NCI-H345 treated with DMSO at 0.1 percent for 48 hours (cell line): ENCODE data around the gene MPV17.
A peak's percentile ranks its signal among the peaks of the same experiment; 100 is the strongest.
"Not testable (repeated sequence)": the region's sequence is repeated elsewhere in the genome, so short reads cannot be mapped to it uniquely, and the experiment has no call there.

Experiments
- DNase-seq: peaks from one replicate; lab custom pipeline; 2025; ENCODE audit not compliant: unreplicated experiment; lab: John Stamatoyannopoulos, UW

MPV17 gene

DNA sequence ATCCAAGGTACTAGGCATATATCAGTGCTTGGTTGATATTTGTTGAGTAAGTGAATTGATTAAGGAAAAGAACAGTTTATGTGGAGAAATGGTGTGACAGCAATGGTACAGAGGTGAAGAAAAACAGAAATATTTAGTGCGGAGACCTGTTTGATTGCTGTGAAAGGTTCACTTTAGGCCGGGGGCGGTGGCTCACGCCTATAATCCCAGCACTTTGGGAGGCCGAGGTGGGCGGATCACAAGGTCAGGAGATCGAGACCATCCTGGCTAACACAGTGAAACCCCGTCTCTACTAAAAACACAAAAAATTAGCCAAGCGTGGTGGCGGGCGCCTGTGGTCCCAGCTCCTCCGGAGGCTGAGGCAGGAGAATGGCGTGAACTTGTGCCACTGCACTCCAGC lies 54.6 kb downstream of the MPV17 start:
- not testable (repeated sequence) for DNase-seq

DNA sequence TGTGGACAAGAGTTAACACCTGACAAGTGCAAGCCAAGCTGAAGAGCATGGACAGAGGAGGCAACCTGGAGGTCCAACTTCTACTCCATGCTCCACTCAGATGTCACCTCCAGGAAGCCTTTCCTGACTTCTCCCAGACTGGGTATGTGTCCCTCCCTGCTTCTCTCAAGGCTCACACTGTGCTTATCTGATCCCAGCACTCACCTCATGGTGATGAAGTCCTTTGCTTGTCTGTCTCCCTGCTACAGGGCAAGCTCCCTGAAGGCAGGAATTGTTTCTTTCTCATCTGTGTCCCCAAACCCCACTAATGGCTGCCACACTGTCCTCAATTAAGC lies 57.4 kb downstream of the MPV17 start:
- no peak for DNase-seq

DNA sequence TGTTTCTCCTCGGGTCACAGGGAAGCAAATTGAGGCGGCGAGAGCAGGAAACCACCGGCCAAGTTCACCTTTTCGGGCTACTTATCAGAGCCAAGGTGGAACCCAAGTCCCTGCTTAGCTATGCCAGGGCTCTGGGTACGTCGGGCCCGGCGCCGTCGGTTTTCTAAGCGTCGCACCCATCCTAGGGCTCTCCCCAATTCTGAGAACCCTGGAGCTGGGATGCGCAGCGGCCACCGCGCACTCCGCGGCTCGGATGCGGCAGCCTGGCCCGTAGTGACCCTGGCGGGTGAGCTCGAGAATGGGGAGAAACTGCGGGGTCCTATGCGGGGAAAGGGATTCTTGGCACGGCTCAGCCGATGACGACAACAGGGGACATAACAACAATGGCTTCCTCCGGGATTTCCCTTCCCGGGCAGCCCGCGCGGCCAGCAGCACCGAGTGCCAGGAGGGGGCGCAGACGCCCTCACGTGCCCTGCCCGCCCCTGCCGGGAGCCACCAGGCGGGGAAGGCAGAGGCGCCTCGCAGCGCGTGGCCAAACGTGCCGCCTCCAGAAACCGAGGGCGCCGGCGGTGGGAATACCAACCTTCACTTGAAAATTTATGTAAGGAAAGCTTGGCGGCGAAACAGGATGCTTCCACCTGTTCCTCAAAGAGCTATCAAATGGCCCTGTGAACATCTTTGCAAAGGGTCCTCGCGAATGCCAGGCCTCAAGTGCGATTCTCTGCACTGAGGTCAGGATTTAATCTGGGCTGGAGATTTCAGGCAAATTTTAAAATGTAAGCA lies 58.0 kb downstream of the MPV17 start:
- peak; percentile 76 for DNase-seq

DNA sequence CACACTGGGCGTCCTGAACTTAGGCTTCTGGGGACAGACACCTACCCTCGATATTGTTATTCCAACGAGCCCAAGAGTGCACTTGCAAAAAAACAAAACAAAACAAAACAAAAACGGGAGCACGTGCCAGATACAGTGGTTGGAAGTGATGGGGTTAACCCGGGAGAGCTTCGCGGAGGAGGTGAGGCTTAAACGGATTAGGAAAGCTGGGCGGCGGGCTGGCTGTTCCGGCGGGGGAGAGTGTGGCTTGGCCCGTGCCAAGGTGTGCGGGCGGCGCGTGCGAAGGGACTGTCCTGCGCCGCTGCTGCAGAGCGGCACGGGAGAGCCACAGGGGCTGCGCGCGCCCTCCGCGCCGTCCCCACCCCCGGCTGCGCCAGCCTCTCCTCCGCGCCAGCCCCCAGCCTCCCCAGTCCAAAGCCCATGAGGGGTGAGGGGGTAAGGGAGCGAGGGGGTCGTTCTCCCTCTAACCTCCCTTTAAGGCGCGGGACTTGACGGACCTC lies 58.6 kb downstream of the MPV17 start:
- no peak for DNase-seq

DNA sequence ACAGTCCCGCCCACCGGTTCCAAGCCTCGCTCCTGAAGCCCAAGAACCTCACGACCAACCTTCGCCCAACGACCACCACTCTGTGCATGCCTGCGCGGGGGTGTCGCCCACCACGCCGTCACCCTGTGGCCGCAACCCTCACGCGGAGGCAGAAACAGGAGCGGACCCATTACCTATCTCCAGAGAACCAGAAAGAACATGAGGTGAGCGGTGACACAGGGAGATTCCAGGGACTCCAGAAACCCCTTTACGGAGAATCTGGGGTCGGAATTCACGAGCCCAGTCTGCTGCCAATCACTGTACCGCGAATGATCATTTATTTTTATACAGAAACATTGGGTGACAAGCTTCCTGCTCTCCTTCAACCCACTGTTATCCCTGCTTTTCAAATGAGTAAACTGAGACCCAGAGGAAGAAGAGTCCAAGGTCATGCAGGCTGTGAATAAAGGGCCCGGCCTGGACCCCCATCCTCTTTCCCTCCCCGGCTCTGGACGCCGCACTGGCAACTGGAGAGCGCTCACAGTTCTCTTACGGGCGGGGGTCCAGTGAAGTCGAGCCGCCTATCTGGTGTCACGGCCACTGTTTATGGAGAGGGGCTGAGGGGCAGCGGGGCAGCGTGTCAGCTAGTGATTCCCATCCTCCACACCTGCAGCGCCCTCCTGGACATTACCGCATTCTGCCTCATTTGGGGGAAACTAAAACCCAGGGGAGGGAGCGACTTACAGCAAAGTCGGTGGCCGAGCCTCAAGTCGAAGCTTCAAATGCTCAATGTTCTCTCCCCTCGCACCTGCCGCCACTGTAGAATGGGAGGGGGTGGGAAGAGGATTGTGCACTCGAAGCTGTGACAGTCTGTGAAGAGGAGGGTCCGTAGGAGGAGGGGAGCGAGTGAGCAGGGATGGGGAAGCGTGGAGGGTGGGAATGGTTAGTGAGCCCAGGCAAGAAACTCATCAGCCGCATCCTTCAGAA lies 59.3 kb downstream of the MPV17 start:
- peak; percentile 14 for DNase-seq

DNA sequence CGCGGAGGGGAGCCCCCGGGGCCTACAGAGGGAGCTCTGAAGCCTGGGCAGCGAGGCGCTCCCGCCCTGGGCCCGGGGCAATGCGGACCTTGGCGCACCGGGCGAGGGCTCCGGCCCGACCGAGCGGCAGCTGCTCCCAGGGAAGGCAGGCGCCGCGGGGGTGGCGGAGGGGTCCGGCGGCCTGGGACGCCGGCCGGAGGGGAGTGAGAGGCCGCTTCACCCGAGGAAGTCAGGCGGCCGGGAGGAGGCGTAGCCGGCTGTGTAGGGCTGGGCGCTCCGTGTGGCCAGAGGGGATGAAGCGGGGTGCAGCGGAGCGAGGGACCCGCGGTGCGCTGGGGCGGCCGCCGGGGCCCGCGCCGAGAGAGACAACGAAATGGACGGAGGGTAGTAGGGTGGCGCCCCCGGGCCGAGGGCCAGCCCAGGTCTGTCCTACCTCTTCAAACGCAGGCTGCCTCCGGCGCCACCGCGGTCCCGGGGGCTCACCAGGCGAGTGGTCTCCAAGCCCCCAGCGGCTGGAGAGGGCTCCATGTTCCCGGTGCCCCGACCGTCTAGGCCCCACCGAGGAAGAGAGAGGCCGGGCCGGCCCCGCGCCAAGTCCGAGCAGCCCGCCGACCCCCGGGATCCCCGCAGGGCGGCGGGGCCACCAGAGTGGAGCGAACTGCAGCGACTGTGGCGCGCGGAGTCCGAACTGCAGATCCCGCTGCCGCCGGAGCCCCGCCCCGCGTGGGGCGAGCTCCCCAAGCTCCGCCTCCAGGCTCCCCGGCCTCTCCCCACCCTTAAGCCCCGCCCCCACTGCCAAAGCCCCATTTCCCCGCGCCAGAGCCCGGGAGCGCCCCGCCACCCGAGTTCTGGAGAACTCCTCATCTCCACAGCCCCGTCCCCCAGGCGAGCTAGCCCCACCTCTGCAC lies 60.3 kb downstream of the MPV17 start, which contains the start of gene SLC30A3:
Gene SLC30A3, minus strand, starts transcription at position 669 of the 908 bp plus-strand sequence. Its CDS starts 141 bp downstream, at position 528.
- DNase-seq = no peak

DNA sequence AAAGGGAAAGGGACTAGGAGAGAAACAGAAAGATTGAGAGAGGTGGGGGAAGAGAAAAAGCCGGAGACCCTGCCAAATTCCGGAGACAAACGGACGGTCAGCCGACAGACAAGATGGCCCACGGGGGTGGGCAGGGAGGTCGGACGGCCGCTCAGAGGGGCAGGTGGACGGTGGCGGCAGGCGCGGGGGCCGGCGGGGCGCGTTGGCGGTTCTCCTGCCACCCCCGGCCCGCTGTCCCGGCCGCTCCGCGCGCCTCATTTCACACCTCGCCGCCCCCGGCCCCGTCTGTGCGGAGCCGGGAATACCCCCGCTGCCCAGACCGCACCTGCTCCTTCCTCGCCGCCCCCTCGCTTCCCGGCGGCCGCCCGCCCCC lies 61.0 kb downstream of the MPV17 start:
- no peak for DNase-seq

DNA sequence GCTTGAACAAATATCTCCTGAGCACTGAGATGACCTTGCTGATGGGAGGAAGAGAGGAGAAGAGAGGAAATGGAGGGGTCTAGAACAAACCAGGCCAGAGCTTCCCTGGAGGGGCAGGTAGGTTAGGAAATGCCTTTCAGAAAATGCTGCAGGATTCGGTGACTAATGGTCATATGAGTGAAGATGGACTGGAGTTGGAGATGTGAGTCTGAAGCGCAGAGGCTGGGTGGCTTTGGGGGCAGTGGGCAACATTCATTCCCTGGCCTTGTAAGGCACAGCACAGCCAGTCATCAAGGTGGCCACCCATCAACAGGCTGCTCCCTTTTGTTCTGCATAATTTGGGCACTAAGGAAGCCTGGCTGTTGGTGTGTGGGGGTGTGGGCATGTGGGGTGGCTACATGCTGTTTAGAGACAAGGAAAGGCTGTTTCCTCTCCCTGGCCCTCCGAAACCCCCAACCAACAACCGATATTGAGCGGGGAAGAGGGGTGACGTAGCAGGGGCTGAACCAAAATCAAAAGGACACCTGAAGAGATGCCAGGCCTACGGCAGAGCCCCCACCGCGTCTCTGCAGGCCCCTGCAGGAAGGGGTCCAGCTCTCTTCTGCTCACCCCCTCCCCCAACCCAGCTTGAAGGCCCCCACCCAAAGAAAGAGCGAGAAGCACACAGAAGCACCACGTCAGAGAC lies 61.5 kb downstream of the MPV17 start:
- DNase-seq = no peak
